GM12892 (cell line): Measurements from ENCODE around the gene VEGFB.

Source experiments
- POLR2A ChIP-seq: IDR thresholded peaks from 2 replicates; pipeline ENCODE4 v1.6.1; 2011; ENCODE audit warnings: low read depth, low read length, control low read depth
- POLR2AphosphoS5 ChIP-seq: IDR thresholded peaks from 2 replicates; pipeline ENCODE4 v1.6.1; 2011; ENCODE audit warnings: low read depth, low read length, control low read depth
- TAF1 ChIP-seq: IDR thresholded peaks from 2 replicates; pipeline ENCODE4 v1.6.1; 2011; ENCODE audit warnings: low read depth, mild to moderate bottlenecking, control low read depth, low read length, borderline replicate concordance

- TF ChIP-seq POLR2A (peak; percentile 85), POLR2AphosphoS5 (peak; percentile 93), TAF1 (peak; percentile 60)
Observed at GRCh38 chr11:64207256-64208085, 26.9 kb upstream of the VEGFB start.
